Hematopoietic multipotent progenitor cell treated with erythropoietin and hydrocortisone succinate and interleukin-3 and kit ligand, for 17 days (in vitro differentiated cells): ENCODE data around the gene GLG1.
"Not testable (repeated sequence)": the region's sequence is repeated elsewhere in the genome, so short reads cannot be mapped to it uniquely, and the experiment has no call there.

Experiments used
- DNase-seq: peaks from one replicate; pipeline ENCODE4 v3.0.0-alpha.2; 2015; ENCODE audit warnings: low spot score

Gene GLG1

DNA sequence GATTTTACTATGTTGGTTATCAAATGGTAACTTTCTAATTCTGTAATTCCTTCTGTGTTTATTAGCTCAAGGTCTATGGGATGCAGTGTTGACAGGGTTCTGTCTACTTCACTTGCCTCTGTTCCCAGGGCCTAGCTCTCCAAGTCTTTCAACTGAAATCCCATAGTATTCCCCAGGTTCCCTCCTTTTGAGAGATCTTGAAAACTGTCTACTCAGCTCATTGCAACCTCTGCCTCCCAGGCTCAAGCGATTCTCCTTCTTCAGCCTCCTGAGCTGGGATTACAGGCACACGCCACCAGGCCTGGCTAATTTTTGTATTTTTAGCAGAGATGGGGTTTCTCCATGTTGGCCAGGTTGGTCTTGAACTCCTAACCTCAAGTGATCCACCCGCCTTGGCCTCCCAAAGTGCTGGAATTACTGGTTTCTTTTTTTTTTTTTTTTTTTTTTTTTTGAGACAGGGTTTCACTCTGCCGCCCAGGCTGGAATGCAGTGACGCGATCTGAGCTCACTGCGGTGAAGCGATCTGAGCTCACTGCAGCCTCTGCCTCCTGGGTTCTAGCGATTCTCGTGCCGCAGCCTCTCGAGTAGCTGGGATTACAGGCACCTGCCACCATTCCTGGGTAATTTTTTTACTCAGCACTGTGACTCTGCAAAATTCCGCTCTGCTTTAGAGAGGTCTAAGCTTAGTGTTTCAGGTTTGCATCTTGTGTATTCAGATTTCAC lies 163.1 kb downstream of the GLG1 start:
- DNase-seq = not testable (repeated sequence)

DNA sequence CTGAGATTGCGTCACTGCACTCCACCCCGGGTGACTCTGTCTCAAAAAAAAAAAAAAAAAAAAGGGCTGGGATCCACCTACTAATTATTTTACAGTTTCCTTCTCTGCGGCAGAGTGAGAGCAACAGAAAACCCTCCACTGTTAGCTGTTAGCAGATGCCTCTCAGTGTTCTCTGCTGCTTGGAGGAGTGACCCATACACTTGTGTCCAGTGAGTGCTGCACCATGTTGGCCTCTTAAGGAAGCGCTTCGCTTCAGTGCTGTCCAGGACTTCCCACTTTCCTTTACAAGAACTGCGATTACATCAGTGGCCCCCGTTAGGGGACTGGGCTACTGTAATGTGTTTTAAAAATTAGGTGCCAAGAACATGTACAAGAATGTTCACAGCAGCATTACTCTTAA lies 167.2 kb downstream of the GLG1 start:
- no peak for DNase-seq

DNA sequence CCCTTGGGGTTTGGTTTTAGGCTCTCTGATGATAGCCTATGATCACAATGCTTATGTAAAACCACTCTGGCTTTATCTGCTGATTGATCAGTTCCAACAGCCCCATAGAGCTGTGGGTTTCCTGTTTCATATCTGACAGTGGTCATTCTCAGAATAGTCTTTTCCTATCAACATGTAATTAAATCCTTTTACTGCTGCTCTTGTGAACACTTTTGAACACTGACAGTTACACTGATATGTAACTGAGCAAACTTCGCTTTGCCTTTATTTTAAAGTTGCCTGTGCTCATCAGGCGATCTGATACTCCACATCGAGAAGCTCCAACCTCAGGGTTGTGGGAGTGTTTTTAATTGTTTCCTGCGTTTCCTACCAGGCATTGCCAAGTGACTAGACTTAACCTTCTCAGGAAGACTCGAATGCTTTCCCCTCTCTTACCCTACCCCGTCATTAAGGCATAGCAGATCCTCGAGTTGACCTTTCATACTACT lies 168.4 kb downstream of the GLG1 start:
- no peak for DNase-seq

DNA sequence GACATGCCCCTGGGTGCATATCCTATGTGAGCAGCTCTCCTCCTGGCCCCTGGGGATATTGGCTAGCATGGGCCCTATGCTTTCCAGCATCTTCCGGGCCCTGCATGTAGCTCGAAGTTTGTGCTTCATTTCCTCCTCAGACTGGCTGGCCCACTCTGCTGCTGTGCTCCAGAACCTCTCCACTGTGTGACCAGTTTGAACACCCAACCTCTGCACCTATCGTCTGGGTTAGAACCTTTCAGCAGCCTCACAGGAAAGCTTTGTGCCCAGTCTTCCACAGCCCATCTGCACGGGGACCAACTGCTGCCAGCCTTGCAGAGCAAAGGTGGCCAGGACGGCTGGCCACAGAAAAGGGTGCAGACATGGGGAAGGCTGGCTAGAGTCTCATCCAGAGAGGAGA lies 175.4 kb downstream of the GLG1 start:
- no peak for DNase-seq

DNA sequence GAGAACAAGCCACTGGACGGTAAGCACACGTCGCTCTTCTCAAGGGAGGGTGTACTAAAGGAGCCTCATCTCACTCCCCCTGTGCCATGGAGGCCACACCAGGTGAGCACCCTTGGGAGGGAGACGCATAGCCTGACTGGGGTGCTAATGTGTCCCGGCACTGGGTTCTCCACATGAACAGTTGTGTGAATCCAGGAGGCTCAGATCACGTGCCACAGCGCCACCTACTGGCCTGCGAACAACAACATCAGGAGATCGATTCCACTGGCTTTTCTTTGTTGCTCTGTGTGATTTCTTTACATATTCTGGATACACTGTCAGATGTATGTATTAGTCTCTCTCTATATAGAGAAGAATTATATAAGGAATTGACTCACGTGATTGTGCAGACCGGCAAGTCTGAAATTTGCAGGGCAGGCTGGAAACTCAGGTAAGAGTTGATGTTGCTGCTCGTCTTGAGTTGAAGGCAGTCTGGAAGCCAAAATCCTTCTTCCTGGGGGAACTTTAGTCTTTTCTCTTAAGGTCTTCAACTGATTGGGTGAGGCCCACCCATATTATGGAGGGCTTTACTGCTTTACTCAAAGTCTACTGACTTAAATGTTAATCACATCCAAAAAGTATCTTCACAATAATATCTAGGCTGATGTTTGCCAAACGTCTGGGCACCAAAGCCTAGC lies 176.7 kb downstream of the GLG1 start:
- peak; percentile 63 for DNase-seq

DNA sequence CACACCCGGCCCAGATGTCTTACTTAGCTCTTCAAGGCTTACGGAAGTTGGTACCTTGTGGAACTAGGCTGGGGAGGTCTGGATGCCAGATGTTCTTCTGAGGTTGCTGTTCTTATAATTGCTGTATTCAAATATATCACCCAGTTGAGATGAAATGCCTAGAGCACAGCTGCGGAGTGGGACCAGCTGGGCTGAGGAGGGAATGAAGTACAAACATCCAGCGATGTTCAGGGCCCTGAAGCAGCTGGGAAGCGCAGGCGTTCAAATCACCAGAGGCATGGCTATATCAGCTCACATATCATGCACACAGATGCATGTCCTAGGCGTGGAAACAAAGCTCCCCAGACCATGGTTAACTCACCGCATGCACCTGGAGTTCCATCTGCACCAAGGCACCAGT lies 178.4 kb downstream of the GLG1 start:
- DNase-seq = not testable (repeated sequence)

DNA sequence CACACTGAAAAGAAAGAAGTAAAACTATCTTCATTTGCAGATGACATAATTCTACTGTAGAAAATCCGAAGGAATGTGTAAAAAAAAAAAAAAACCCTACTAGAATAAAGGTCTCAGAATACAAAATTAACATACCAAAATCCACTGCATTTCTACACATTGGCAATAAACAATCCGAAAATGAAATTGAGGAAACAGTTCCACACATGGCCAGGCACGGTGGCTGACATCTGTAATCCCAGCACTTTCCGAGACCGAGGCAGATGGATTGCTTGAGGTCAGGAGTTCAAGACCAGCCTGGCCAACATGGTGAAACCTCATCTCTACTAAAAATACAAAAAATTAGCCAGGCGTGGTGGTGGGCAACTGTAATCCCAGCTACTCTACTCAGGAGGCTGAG lies 181.2 kb downstream of the GLG1 start:
- DNase-seq = not testable (repeated sequence)

DNA sequence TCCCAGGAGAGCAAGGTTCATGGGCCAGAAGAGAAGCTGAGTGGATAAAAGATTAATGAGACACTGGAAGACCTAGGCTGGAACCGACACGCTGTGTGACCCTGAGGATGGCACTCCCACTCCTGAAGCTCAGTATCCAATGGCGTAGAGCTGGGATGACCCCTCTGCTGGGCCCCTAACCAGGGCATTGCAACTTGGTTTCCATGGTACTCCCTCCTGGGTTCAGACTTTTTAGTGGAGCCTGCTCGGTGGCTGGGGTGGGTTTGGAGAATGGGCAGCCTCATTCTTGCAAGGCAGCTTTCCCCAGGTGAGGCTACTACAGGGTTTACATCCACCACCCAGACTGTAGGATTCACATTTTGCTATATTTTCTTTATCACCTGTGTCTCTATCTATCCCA lies 183.2 kb downstream of the GLG1 start:
- not testable (repeated sequence) for DNase-seq

DNA sequence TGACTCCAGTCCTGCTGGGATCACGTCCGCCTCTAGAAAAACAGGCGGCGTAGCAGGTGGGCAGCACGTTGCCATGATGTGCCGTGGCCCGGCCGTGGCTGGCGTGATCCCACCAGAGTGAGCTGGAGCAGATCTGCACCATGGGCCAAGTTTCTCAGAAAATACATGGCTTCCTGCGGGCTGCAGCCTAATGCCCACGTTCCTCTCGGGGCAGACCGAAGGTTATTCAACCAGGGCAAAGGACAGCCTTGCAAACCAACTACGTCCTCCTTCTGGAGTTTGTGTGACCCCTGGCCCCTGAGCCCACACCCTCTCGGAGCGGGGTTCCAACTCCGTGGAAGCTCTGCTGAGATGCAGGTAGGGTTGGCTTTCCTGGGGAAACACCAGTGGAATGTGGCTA lies 184.8 kb downstream of the GLG1 start:
- not testable (repeated sequence) for DNase-seq

DNA sequence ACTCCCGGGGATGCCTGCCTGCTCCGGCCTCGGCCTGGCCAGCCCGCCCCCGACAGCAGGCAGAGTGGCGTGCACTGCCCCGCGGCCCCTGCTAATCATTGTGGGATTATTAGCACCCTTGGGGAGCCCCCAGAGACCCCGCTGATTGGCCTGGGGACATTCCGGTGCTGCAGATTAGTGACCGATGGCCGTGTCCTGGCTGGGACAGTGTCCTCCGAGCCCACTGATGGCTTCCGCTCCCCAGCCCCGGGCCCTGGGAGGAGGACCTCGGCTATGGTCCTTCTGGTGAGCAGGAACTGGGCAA lies 185.5 kb downstream of the GLG1 start:
- not testable (repeated sequence) for DNase-seq

DNA sequence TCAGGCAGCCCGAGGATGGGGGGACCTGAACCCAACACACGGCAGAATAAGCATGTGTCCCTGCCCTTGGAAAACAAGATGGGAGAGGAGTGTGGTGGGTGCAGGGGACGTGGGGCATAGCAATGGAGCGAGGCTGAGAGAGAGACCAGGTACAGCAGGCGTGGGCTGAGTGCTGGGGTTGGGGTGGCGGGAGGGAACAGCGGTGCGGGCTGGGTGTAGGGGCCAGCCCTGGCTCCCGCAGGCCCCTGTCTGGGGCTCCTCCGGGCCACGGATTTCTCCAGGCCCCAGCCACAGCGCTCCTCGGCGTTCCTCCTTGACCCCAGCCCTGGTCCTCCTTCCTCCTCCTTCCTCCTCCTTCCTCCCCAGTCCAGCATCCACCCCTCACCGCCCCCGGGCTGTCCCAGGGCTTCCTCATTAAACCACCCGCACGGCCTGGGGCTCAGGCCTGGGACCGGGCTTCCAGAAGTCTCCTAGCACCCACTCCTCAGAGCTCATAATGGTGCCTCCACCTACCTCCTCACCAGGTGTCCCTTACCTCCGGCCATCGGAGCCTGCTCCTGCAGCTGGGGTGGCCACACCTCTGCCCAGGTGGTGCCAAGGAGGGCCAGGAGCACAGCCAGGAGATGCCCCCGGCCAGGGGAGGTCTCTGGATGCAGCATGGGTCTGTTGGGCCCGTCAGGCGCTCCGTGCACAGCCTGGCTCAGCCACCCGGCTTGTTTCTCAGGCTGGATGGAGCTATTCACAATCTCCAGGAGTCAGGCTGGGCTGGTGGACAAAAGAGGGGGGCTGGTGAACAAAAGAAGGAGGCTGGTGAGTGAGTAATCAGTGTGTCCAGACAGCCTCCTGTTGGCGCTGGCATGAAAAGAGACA lies 186.1 kb downstream of the GLG1 start, which contains the start of gene CLEC18B:
CLEC18B (minus strand) TSS at position 867 of the 870 bp plus-strand sequence; CDS start at position 659, 208 bp downstream.
- DNase-seq = not testable (repeated sequence)

DNA sequence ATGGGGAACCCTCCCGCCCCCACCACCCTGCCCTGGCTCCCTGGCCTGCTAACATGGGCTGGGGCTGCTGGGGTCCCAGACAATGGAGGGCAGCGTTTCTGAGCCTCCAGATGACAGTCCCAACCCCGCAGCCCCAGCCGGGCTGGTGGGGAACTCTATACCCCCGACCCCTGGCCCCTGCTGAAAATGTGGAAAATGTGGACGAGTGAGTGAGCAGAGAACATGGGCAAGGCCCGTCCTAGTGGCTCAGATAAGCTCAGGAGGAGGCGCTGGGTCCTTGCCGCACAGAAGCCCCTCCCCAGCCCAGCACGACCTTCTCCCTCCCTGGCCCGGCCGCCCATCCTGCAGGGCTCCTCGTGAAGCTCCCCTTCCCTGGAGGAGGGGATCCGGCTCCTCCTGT lies 187.1 kb downstream of the GLG1 start:
- DNase-seq = not testable (repeated sequence)

DNA sequence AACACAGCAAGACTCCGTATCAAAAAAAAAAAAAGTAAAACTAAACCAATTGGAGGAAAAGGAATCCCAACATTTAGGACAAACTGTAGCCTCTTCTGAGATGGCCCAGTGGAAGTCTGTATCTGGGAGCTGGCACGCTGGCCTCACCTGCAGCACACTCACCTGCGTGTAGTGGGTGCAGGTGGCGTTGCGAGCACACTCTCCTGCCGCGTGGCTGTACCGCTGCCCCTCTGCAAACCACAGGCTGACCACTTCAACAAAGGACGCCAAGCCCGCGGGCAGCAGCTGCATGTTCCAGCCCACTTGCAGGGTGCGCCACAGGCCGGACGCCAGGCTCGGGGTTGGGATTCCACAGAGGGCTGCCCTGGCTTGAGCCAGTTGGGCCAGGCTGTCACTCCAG lies 189.0 kb downstream of the GLG1 start:
- not testable (repeated sequence) for DNase-seq

DNA sequence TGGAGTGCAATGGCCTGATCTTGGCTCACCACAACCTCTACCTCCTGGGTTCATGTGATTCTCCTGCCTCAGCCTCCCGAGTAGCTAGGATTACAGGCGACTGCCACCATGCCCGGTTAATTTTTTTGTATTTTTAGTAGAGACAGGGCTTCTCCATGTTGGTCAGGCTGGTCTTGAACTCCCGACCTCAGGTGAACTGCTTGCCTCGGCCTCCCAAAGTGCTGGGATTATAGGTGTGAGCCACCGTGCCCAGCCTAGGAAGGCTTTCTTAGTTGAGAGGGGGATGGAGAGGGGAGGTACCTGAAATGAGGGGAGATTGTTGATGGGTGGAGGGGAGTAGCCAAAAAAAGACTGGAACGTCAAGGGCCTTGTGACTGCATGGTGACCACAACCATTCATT lies 193.0 kb downstream of the GLG1 start:
- DNase-seq = not testable (repeated sequence)

DNA sequence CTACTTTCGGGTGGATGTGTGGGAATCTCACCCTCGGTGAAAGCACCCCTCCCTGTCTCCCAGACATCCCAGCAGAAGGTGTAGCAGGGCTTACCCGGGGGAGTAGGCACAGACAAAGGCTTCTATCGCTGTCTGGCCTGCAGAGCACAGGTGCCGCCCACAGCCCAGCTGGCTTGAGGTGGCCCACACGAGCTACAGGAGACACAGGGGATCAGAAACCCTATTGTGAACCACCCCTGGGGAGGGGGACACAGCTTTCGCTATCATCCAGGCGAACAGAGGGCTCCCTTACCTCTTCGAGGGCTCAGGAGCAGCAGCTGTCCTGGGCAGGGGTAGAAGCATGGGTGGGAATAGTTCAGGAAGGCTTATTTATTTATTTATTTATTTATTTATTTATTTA lies 193.4 kb downstream of the GLG1 start:
- DNase-seq = not testable (repeated sequence)

DNA sequence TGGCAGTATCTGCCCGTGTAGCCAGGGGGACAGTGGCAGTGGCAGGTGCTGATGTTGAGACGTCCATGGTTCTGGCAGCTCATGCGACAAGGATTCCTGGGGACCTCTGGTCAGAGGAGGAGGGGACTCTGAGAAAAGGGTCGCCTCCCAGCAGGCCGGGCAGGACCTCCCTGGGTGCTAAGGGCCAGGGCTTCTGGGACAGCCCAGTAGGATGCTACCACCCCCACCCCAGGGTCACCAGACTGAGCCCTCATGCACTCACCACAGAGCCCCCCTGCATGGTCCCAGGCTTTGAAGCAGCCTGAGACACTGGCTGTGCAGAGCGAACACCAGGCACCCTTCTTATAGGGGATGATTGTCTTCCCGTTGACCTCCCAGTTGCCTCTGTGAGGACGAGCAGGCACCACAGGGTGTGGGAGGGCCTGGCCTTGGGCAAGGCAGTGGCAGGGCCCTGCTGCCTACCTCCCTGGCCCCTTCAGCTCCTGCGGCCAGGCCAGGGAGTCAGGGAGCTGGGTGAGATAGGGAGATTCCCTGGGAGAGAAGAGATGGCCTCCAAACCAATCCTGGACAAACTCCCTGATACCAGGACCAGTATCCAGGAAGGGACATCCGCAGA lies 194.0 kb downstream of the GLG1 start:
- not testable (repeated sequence) for DNase-seq

DNA sequence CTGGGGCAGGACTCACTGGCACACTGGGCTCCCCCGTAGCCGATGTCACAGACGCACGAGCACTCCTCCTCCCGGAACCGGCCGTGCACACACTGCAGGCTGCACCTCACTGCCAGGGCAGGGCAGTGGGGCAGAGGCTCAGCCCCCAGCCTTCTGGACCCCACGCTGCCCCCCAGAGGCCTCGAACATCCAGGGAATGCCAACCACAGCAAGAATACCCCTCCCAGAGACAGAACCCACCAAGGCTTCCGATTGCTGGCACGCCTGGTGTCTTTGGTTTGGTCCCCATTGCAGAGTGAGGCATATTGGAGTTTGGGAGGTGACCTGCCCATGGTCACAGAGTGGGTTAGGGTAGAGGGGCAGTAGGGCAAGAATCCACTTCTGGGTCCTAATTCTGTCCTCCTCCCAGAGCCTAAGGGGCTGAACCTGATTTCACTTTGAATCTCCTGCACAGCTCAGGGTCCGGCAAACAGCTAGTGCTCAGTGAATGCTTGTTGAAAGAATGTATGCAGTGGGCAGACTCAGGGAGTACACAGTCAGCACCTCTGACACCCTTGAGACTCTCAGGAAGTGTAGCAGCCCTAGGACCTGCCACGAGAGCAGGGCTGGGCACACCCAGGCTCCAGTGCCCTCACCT lies 194.7 kb downstream of the GLG1 start:
- DNase-seq = not testable (repeated sequence)

DNA sequence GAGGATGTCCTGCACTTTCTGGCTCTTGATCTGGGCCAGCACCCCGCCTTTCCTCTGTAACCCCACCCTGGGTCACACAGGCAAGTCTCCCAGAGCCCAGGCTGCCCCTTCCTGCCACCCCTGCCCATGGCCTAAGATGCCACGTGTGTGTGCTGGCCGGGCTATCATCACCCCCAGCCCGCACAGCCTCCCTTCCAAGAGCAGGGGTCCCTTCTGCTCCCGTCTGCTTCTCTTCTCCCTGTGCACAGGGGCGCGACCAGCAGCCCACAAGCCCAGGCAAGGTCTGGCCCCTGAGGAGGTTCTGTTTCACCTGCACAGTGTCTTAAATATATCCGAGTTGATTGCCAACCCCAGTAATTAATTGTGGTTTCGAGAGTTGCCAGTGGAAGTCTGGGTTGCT lies 195.9 kb downstream of the GLG1 start:
- DNase-seq = not testable (repeated sequence)

DNA sequence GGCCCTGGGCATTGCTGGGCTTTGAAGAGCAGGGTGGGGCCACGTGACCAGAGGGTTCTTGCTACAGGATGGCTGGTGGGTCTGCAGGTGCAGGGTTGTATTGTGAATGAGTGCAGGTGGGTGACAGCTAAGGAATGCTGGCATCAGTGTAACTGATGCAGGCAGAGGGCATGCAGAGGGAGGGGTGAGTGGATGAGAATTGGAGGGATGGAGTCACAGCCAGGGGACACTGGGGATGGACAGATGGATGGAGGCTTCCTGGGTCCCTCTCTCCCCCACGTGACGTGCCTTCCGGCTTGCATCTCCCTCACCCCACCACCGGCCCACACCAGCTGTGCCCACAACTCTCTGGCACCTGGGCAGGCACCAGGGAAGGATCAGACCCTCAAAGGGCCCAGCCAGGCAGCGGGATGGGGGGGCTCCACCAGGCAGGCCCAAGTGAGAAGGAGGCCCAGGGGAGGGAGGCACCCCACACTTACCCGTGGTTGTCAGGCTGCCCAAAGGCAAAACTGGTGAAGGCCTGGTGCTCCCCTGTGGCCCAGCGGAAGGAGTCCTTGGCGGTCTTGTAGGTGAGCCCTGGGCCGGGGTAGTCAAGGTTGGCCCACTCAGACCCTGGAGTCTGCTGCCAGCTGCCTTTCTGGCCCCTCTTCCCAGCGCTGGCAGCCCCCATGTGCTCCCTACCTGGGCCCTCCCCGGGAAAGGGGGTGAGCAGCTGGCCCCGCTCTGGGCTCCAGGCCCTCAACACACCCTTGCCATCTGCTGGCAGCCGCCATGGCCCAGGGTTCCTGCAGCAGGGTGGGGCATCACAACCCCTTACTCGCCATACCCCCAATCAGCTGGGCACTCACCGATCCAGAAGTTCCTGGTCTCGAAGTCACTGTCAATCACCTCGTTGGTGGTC lies 196.6 kb downstream of the GLG1 start:
- DNase-seq = not testable (repeated sequence)

DNA sequence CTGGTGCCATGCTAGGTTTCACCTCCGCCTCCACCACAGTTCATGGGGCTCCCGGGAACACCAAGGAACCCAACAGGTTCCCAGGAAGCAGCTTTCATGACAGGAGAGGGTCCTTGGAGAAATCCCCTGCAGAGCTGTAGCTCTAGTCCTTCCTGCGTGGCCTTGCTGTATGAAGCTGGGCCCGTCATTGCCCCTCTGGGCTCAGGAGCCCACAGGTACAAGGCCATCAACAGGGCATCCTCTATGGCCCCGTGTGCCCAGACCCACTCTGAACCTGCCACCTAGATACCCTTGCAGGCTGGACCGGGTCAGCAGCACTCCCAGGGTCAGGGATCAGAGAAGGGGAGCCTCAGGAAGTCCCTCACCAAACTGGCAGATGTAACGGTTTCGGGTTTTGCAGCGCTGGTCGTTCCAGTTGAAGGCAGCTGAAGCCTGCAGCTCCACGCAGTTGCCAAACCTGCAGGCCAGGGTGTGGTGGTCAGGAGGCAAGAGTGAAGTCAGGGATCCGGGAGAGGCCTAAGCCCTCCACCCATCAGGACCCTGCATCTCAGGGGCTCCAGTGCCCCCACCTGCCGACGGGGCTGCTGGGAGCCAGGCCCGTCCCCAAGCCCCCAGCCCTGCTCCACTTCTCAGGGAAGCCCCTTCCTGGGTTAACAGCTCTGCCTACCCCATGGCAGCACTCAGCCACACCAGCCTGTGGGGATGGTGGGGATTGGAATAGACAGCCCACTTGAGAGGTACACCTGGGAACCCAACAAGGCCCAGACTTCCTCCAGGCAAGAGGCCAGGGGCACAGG lies 197.5 kb downstream of the GLG1 start:
- DNase-seq = not testable (repeated sequence)
